HepG2 (cell line): Measurements from ENCODE around the gene ZNF786. TPM values are rescaled to one million over a fixed set of nuclear protein-coding genes. Genes with fewer than 3 reads are reported as not detected.
A peak's percentile ranks its signal among the peaks of the same experiment; 100 is the strongest.

Experiments
- ATF3 ChIP-seq: sonication (generic); formaldehyde crosslinking; IDR thresholded peaks from 2 replicates; pipeline ENCODE4 v1.4.0; 2020; ENCODE audit warnings: missing genetic modification reagents
- ATRX ChIP-seq: sonication (generic); formaldehyde crosslinking; IDR thresholded peaks from 2 replicates; pipeline ENCODE4 v1.4.0; 2020; ENCODE audit warnings: missing genetic modification reagents, borderline replicate concordance
- CHD4 ChIP-seq: fragments of 200-600 bp; sonication (generic); IDR thresholded peaks from 2 replicates; pipeline ENCODE4 v1.7.0; 2017; ENCODE audit warnings: mild to moderate bottlenecking, low read length, borderline replicate concordance
- CSRNP1 ChIP-seq: sonication (generic); formaldehyde crosslinking; IDR thresholded peaks from 2 replicates; pipeline ENCODE4 v1.8.1; 2023; ENCODE audit warnings: mild to moderate bottlenecking, missing genetic modification reagents
- DR1 ChIP-seq: sonication (generic); formaldehyde crosslinking; IDR thresholded peaks from 2 replicates; pipeline ENCODE4 v1.8.0; 2021; ENCODE audit warnings: mild to moderate bottlenecking, missing genetic modification reagents, inconsistent platforms
- GTF3A ChIP-seq: sonication (generic); formaldehyde crosslinking; conservative IDR thresholded peaks from 2 replicates; pipeline ENCODE4 v1.4.0; 2020; ENCODE audit warnings: mild to moderate bottlenecking, missing genetic modification reagents
- KDM3A ChIP-seq: IDR thresholded peaks from 2 replicates; pipeline ENCODE4 v1.6.1; 2018; ENCODE audit warnings: low read depth, missing compliant biosample characterization
- KLF15 ChIP-seq: sonication (generic); formaldehyde crosslinking; IDR thresholded peaks from 2 replicates; pipeline ENCODE4 v1.8.1; 2023; ENCODE audit warnings: borderline replicate concordance, mild to moderate bottlenecking, inconsistent platforms, missing genetic modification reagents, mixed read lengths
- TOE1 ChIP-seq: sonication (generic); formaldehyde crosslinking; IDR thresholded peaks from 2 replicates; pipeline ENCODE4 v1.4.0; 2020; ENCODE audit warnings: mild to moderate bottlenecking, missing genetic modification reagents
- U2AF1 ChIP-seq: fragments of 200-400 bp; formaldehyde crosslinking; optimal IDR thresholded peaks from 2 replicates; pipeline ENCODE3; 2017; ENCODE audit warnings: mild to moderate bottlenecking, low read depth, low read length
- ZNF383 ChIP-seq: sonication (generic); formaldehyde crosslinking; IDR thresholded peaks from 2 replicates; pipeline ENCODE4 v1.4.0; 2020; ENCODE audit warnings: missing genetic modification reagents, mild to moderate bottlenecking, borderline replicate concordance
- ZNF547 ChIP-seq: sonication (generic); formaldehyde crosslinking; IDR thresholded peaks from 2 replicates; pipeline ENCODE4 v1.5.1; 2020; ENCODE audit warnings: mild to moderate bottlenecking, missing genetic modification reagents
- ZNF572 ChIP-seq: sonication (generic); formaldehyde crosslinking; IDR thresholded peaks from 2 replicates; pipeline ENCODE4 v1.5.1; 2020; ENCODE audit warnings: mild to moderate bottlenecking, missing genetic modification reagents
- ZNF639 ChIP-seq: conservative IDR thresholded peaks from 2 replicates; pipeline ENCODE4 v1.6.1; 2018; ENCODE audit warnings: missing genetic modification reagents
- ZSCAN22 ChIP-seq: sonication (generic); formaldehyde crosslinking; IDR thresholded peaks from 2 replicates; pipeline ENCODE4 v1.4.0; 2020; ENCODE audit warnings: mild to moderate bottlenecking, missing genetic modification reagents
- ZSCAN30 ChIP-seq: sonication (generic); formaldehyde crosslinking; IDR thresholded peaks from 2 replicates; pipeline ENCODE4 v1.5.0; 2020; ENCODE audit warnings: mild to moderate bottlenecking, missing genetic modification reagents
- ZSCAN9 ChIP-seq: IDR thresholded peaks from 2 replicates; pipeline ENCODE4 v1.6.1; 2016; ENCODE audit warnings: borderline replicate concordance
- polyA plus RNA-seq, 8 experiments: library from polyadenylated mRNA; depleted of rRNA in 3 of 8; stranded (reverse) in 7 of 8; unstranded in 1 of 8; fragments of >200 nt; fragmentation: Illumina TruSeq in 4 of 8; extraction: Trizol in 4 of 8; gene quantifications; 2 replicates each; pipeline versions ENCODE4 v1.2.1 to v1.2.3, GENCODE V29; 2011 to 2016; ENCODE audit warnings: low read depth in 4 of 8, missing spikeins in 1 of 8, mixed read lengths in 1 of 8; ENCODE audit not compliant: insufficient read depth in 1 of 8
- total RNA-seq, 5 experiments: library from RNA; depleted of rRNA; stranded (reverse); fragments of >200 nt; fragmentation: Illumina TruSeq; extraction: Trizol; gene quantifications; 2 replicates each; pipeline ENCODE4 v1.2.3, GENCODE V29; 2016; ENCODE audit warnings: low read depth in 1 of 5
- TF ChIP-seq, protein P1 (sequence below): sonication (generic); formaldehyde crosslinking; IDR thresholded peaks from 2 replicates; pipeline ENCODE4 v1.4.0; 2020; ENCODE audit warnings: missing genetic modification reagents, borderline replicate concordance

ZNF786 gene
- total and polyA plus RNA-seq, 2 of the 13 experiments (the other 11 are each of a cell fraction or from before 2014, with no cell fraction given) = 2.0 to 4.0 TPM

GRCh38 chr7:149028346-149029109 is 62.0 kb downstream of the ZNF786 start, which contains the start of gene PDIA4 (continued):
- TF ChIP-seq ZNF639 (CRISPR knock-in tag) = peak; percentile 36; the same call in 1 of the 2 replicates
- peak; percentile 18; the same call in 1 of the 2 replicates for TF ChIP-seq ZSCAN9 (CRISPR knock-in tag)
- TF ChIP-seq ZSCAN22 (CRISPR knock-in tag) = no peak
- TF ChIP-seq GTF3A (CRISPR knock-in tag) = 0 out of 2 replicates have a peak, but pooled peaks have one; percentile 21
- peak; percentile 98 for TF ChIP-seq DR1 (CRISPR knock-in tag)
- TF ChIP-seq TOE1 = no peak
- TF ChIP-seq U2AF1 = no peak
- TF ChIP-seq, protein P1, sequence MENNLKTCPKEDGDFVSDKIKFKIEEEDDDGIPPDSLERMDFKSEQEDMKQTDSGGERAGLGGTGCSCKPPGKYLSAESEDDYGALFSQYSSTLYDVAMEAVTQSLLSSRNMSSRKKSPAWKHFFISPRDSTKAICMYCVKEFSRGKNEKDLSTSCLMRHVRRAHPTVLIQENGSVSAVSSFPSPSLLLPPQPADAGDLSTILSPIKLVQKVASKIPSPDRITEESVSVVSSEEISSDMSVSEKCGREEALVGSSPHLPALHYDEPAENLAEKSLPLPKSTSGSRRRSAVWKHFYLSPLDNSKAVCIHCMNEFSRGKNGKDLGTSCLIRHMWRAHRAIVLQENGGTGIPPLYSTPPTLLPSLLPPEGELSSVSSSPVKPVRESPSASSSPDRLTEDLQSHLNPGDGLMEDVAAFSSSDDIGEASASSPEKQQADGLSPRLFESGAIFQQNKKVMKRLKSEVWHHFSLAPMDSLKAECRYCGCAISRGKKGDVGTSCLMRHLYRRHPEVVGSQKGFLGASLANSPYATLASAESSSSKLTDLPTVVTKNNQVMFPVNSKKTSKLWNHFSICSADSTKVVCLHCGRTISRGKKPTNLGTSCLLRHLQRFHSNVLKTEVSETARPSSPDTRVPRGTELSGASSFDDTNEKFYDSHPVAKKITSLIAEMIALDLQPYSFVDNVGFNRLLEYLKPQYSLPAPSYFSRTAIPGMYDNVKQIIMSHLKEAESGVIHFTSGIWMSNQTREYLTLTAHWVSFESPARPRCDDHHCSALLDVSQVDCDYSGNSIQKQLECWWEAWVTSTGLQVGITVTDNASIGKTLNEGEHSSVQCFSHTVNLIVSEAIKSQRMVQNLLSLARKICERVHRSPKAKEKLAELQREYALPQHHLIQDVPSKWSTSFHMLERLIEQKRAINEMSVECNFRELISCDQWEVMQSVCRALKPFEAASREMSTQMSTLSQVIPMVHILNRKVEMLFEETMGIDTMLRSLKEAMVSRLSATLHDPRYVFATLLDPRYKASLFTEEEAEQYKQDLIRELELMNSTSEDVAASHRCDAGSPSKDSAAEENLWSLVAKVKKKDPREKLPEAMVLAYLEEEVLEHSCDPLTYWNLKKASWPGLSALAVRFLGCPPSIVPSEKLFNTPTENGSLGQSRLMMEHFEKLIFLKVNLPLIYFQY (CRISPR knock-in tag) = peak; percentile 62; the same call in 1 of the 2 replicates
- TF ChIP-seq ATRX (CRISPR knock-in tag) = no peak
- no peak for TF ChIP-seq ZNF572 (CRISPR knock-in tag)
- TF ChIP-seq ATF3 = no peak
- 0 out of 2 replicates have a peak, but pooled peaks have one; percentile 71 for TF ChIP-seq ZSCAN30 (CRISPR knock-in tag)
- TF ChIP-seq ZNF383 (CRISPR knock-in tag) = no peak
- 0 out of 2 replicates have a peak, but pooled peaks have one; percentile 61 for TF ChIP-seq KDM3A (CRISPR knock-in tag)
- no peak for TF ChIP-seq CHD4
- peak; percentile 80 for TF ChIP-seq ZNF547 (CRISPR knock-in tag)
- TF ChIP-seq CSRNP1 = peak; percentile 96
- TF ChIP-seq KLF15 (CRISPR knock-in tag) = 0 out of 2 replicates have a peak, but pooled peaks have one; percentile 35
